Measurements from ENCODE around the gene ALAS1. TPM values are rescaled to one million over a fixed set of nuclear protein-coding genes. Genes with fewer than 3 reads are reported as not detected.
A peak's percentile ranks its signal among the peaks of the same experiment; 100 is the strongest.

Gene ALAS1
- total RNA-seq, 4 donors from 2014 or later, result 70.1 to 101 (median 84.0) TPM

DNA sequence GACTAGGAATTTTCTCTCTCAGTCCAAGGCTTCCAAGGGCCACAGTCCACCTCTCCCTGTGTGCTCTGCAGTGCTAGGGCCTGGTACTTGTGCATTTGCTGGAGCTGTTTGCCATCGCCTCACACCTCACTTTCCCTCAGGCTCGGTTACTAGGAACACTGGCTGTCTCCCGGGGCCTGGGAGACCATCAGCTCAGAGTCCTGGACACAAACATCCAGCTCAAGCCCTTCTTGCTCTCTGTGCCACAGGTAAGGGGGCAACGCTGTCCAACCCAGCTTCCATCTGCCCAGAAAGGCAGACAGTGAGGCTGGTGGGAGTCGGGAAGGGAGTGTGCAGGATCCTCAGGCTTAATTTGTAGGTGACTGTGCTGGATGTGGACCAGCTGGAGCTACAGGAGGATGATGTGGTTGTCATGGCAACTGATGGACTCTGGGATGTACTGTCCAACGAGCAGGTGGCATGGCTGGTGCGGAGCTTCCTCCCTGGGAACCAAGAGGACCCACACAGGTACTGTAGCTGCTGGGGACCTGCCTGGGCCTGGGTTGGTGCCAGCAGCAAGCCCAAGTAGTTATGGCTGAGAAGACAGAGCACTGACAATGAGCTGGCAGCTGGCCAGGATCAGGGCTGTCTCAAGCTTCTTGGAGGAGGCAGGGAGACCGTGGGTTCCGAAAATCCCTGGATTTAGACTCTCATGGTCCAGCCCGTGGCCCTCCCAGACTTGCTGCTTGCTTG, 51.0 kb downstream of the ALAS1 start:
- TF ChIP-seq POLR2AphosphoS5 (IDR thresholded peaks at IDR 0.05), result no peak
- no peak for TF ChIP-seq POLR2A (IDR thresholded peaks at IDR 0.05)
- no peak for TF ChIP-seq EP300 (IDR thresholded peaks at IDR 0.05; ENCODE audit: low read depth)
- TF ChIP-seq, protein P1, sequence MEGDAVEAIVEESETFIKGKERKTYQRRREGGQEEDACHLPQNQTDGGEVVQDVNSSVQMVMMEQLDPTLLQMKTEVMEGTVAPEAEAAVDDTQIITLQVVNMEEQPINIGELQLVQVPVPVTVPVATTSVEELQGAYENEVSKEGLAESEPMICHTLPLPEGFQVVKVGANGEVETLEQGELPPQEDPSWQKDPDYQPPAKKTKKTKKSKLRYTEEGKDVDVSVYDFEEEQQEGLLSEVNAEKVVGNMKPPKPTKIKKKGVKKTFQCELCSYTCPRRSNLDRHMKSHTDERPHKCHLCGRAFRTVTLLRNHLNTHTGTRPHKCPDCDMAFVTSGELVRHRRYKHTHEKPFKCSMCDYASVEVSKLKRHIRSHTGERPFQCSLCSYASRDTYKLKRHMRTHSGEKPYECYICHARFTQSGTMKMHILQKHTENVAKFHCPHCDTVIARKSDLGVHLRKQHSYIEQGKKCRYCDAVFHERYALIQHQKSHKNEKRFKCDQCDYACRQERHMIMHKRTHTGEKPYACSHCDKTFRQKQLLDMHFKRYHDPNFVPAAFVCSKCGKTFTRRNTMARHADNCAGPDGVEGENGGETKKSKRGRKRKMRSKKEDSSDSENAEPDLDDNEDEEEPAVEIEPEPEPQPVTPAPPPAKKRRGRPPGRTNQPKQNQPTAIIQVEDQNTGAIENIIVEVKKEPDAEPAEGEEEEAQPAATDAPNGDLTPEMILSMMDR (IDR thresholded peaks at IDR 0.05), result no peak
- intact Hi-C loops (cut with DNase I; ENCODE audit: low total_unique reads), result no loop called here
- no peak for DNase-seq

DNA sequence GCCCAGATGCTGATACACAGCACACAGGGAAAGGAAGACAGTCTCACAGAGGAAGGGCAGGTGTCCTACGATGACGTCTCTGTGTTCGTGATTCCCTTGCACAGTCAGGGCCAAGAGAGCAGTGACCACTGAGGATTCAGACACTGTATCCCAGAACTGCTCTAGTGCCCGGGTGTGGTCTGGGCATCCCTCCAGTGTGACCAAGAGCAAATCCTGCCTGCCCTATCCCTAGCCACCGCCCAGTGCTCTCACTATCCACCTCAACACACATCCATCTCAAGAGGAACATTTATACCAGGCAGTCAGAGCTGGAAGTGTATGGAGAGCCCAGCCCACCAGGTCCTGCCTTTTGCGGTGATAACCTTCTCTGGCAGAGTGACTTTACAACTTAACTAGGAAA, 51.7 kb downstream of the ALAS1 start:
- no peak for DNase-seq
- in situ Hi-C loops (cut with MboI; ENCODE audit: low pct_ligation_motif_present in 1 of 4, low pct_unique_long_range_greater_than_20kb in 1 of 4, low sequenced_read_pairs in 3 of 4) (loop anchor here in 2 of 4 donors (25.0 kb wide), 1 partner anchor 88 kb away; no protein-coding TSS in a partner anchor), intact Hi-C loops (cut with DNase I; ENCODE audit: low total_unique reads) (no loop called here)
- peaks cover 0 to 5% (median 0%) of the 10 kb centered on the region in 4 donors for H3K36me3 ChIP-seq
- TF ChIP-seq POLR2A (IDR thresholded peaks at IDR 0.05), result no peak
- no peak for TF ChIP-seq POLR2AphosphoS5 (IDR thresholded peaks at IDR 0.05)
- TF ChIP-seq, protein P1 (IDR thresholded peaks at IDR 0.05), result no peak
- no peak for TF ChIP-seq EP300 (IDR thresholded peaks at IDR 0.05; ENCODE audit: low read depth)
- H3K4me3 ChIP-seq, result no peak overlapping the region
- no peaks in the 10 kb centered on the region for H3K9me3 ChIP-seq
- H3K27ac ChIP-seq, result no peak overlapping the region
- 84% methylated on average over 6 of the region's 6 CpGs; no CpG with 5 or more reads in 1 of the 2 donors for WGBS, 2 donors (ENCODE audit: low coverage in 1 of 2)
- peaks cover 3 to 30% (median 16%) of the 10 kb centered on the region in 4 donors for H3K4me1 ChIP-seq
- no peaks in the 10 kb centered on the region for H3K27me3 ChIP-seq

More for the DNA sequence above, 51.0 kb downstream of the ALAS1 start:
- Histone ChIP-seq H3K4me1 (peaks cover 3 to 30% (median 14%) of the 10 kb centered on the region in 4 donors), H3K9me3 (no peaks in the 10 kb centered on the region), H3K27ac (no peak overlapping the region), H3K4me3 (no peak overlapping the region), H3K27me3 (no peaks in the 10 kb centered on the region), H3K36me3 (no peaks in the 10 kb centered on the region)
- in situ Hi-C loops (cut with MboI; ENCODE audit: low pct_ligation_motif_present in 1 of 4, low pct_unique_long_range_greater_than_20kb in 1 of 4, low sequenced_read_pairs in 3 of 4), result loop anchor here in 2 of 4 donors (25.0 kb wide), 1 partner anchor 88 kb away; no protein-coding TSS in a partner anchor
- WGBS, 2 donors (ENCODE audit: low coverage in 1 of 2), result 75 to 90% methylated on average over 4 to 10 of the region's 10 CpGs

DNA sequence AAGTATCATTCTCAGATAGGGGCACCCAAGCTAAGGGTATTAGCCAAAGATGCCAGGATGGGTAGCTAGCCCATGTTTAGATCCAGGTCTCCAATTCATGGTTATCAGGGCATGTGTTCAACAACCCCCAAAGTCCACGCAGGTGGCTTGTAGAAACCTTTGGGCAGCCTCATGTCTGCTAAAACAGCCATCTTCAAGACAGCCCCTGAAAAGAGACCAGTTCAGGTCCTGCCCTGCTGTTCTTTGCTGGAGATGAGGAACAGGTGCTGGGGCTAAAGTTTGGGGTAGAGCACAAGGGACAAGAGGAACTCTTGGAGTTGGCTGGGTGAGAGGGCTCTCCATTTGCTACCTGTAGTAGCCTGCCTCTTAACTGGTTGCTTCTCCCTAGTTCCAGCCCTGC, 52.2 kb downstream of the ALAS1 start:
- H3K4me1 ChIP-seq, result peaks cover 3 to 28% (median 14%) of the 10 kb centered on the region in 4 donors
- H3K27ac ChIP-seq, result no peak overlapping the region
- no peaks in the 10 kb centered on the region for H3K27me3 ChIP-seq
- H3K36me3 ChIP-seq, result peaks cover 0 to 10% (median 0%) of the 10 kb centered on the region in 4 donors
- H3K4me3 ChIP-seq, result no peak overlapping the region
- intact Hi-C loops (cut with DNase I; ENCODE audit: low total_unique reads), result no loop called here
- in situ Hi-C loops (cut with MboI; ENCODE audit: low pct_ligation_motif_present in 1 of 4, low pct_unique_long_range_greater_than_20kb in 1 of 4, low sequenced_read_pairs in 3 of 4), result no loop called here
- H3K9me3 ChIP-seq, result no peaks in the 10 kb centered on the region
- TF ChIP-seq EP300 (IDR thresholded peaks at IDR 0.05; ENCODE audit: low read depth), result no peak
- no peak for TF ChIP-seq POLR2AphosphoS5 (IDR thresholded peaks at IDR 0.05)
- TF ChIP-seq POLR2A (IDR thresholded peaks at IDR 0.05), result no peak
- TF ChIP-seq, protein P1 (IDR thresholded peaks at IDR 0.05), result no peak
- 73% methylated on average over 1 of the region's 1 CpG; no CpG with 5 or more reads in 1 of the 2 donors for WGBS, 2 donors (ENCODE audit: low coverage in 1 of 2)
- DNase-seq, result no peak

DNA sequence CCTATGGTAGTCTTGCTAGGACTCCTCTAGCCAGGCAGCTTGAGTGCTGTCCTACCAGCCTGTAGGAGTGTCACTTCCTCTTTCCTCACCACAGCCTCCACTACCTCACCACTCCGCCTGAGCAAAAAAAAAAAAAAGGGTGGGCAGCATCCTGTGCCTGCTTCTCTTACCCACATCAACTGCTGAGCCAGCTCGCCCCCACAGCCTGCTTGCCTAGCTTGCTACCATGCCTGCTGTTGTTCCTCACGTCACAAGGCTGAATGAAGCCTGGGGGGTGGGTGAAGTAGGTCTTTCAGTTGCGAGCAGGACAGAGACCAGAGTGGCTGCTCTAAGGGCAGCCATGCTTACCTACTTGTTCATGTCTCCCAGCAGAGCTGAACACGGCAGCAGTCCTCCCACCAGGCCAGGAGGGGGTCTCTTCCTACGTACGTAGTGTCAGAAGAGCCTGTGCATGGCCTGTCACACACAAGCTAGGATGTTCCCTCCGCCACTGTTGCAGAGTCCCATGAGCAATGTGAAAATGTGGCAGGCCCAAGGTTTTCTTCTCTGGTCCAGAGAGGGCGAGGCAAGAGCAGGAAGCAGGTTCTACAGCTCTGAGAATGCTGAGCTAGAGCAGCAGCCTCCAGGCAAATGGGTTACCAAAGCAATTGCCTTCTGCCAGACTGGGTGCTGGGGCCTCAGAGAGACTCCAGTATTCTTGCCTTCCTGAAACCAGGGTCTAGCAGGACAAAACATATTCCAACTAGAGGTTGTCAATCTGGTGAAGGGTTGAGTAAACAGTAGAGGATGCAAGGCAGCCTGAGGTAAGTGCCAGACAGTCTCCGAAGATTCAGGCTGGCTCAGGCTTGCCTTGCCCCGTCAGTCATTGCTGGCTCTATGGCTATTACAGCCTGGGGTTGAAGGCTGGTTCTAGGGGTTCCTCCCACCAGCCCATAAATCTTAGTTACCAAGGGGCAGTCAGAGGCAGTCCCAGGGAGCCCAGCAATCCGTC, 55.6 kb downstream of the ALAS1 start:
- in situ Hi-C loops (cut with MboI; ENCODE audit: low pct_ligation_motif_present in 1 of 4, low pct_unique_long_range_greater_than_20kb in 1 of 4, low sequenced_read_pairs in 3 of 4), result no loop called here
- Histone ChIP-seq H3K27me3 (no peaks in the 10 kb centered on the region), H3K27ac (peak overlapping the region; percentile 64 to 80 (median 72)), H3K36me3 (peaks cover 0 to 41% (median 17%) of the 10 kb centered on the region in 4 donors), H3K4me1 (peaks cover 0 to 17% (median 6%) of the 10 kb centered on the region in 4 donors), H3K4me3 (no peak overlapping the region), H3K9me3 (no peaks in the 10 kb centered on the region)
- intact Hi-C loops (cut with DNase I; ENCODE audit: low total_unique reads), result no loop called here
- WGBS, 2 donors (ENCODE audit: low coverage in 1 of 2), result 57 to 86% methylated on average over 4 to 12 of the region's 12 CpGs
- TF ChIP-seq POLR2A (IDR thresholded peaks at IDR 0.05), result no peak
- TF ChIP-seq POLR2AphosphoS5 (IDR thresholded peaks at IDR 0.05), result peak in 2 of 3 donors; percentile 34 to 45
- DNase-seq, result peak; percentile 68

Measured in transverse colon (tissue), 4 donors.